ENCODE measurements around the gene ZNF516.

Gene ZNF516

DNA sequence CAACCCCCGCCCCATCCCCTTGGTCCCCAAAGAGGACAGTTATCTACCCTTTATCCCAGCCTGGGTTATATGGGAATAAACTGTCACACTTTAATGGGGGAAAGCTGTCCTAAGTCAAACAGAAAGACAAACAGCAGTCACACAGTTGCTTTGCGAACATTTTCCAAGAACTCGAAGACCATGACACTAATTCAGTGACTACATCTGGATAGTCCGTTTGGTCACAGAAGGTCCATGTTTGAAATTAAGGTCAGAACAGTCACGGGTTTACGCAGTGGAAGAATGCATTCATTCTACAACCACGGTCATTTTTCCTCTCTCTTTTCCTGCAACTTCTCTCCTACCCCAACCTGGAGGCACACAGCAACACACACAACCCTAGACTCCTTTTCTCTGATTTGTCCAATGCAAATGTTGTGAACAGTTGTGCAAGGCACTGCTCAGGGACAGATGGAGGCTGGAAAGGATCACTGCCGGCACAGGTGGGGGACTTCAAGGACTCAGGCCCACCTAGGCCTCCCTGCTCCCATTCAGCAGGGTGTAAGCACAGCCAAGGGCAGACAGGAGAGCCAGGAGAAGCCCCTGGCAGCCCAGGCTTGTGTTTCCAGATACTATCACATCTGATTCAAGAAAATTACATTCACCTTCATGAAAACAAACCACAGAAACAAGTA lies 39.9 kb downstream of the ZNF516 start:
- DNase-seq (ENCODE audit: low read depth in 2 of 2), result no peak

GRCh38 chr18:76454418-76454817 lies 40.6 kb downstream of the ZNF516 start:
- DNase-seq (ENCODE audit: low read depth in 2 of 2), result no peak

DNA sequence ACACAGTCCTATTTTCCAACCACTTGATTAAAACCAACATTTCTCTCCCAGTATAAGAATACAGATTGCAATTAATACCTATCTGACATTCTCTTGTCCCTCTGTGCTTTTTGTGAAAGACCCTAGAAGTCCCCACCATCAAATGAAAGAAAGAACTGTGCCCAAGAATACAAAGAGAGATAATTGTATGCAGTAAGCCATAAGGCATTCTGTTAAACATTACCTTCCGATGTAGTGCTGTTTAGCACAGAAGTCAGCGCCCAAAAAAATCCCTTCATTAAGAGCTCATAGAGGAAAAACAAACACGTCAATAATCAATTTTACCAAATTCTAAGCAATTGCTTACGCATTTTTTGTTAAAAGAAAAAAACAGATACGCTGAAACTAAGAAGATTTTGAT lies 41.1 kb downstream of the ZNF516 start:
- no peak for DNase-seq (ENCODE audit: low read depth in 2 of 2)

- no peak for DNase-seq (ENCODE audit: low read depth in 2 of 2)
Observed at GRCh38 chr18:76453057-76453561, 41.9 kb downstream of the ZNF516 start.

- DNase-seq (ENCODE audit: low read depth in 2 of 2), result no peak
Observed at GRCh38 chr18:76452357-76452756, 42.7 kb downstream of the ZNF516 start.

GRCh38 chr18:76451396-76452331 lies 43.4 kb downstream of the ZNF516 start:
- DNase-seq (ENCODE audit: low read depth in 2 of 2), result no peak

- DNase-seq (ENCODE audit: low read depth in 2 of 2), result no peak
Observed at GRCh38 chr18:76450452-76451395, 44.3 kb downstream of the ZNF516 start.

- DNase-seq (ENCODE audit: low read depth in 2 of 2), result no peak
Observed at GRCh38 chr18:76449111-76449453, 46.0 kb downstream of the ZNF516 start.

DNA sequence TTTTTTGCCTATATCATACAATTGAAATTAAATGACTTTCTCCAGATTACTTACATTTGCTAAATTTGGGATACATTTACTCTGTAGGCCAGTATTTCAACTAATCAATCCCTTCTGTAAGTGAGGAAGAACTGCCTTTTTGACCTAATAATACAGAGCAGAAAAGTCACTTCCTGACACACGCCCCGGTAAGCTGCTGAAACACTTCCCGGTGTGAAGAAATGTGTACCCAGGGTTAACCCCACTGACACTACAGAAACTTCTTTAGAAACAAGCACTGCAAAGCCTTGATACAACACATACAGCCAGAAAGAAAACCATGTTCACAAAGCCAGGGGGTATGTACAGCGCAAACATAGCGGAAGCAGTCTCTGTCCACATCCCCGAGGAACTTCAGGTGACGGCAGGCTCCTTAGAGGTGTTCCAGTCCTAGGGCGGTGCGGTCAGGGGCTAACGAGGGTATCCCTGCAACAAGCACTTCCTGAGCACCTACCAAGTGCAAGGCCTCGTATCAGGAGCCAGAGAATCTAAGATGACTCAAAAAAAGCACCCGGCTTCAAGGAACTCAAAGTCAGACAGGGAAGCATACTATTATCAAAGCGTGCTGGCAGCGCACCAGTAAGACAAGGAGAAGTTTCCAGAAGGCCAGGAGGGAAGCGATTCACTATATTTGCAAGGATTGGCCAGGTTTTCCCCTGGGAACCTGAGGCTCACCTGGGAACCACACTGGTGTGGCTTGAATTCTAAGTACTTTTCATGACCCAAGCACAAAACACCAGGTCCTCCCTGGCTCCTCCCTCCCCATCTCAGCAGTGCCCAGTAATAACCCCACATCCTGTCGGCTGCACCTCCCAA lies 46.6 kb downstream of the ZNF516 start:
- no peak for DNase-seq (ENCODE audit: low read depth in 2 of 2)

GRCh38 chr18:76447258-76447890 lies 47.7 kb downstream of the ZNF516 start:
- no peak for DNase-seq (ENCODE audit: low read depth in 2 of 2)

DNA sequence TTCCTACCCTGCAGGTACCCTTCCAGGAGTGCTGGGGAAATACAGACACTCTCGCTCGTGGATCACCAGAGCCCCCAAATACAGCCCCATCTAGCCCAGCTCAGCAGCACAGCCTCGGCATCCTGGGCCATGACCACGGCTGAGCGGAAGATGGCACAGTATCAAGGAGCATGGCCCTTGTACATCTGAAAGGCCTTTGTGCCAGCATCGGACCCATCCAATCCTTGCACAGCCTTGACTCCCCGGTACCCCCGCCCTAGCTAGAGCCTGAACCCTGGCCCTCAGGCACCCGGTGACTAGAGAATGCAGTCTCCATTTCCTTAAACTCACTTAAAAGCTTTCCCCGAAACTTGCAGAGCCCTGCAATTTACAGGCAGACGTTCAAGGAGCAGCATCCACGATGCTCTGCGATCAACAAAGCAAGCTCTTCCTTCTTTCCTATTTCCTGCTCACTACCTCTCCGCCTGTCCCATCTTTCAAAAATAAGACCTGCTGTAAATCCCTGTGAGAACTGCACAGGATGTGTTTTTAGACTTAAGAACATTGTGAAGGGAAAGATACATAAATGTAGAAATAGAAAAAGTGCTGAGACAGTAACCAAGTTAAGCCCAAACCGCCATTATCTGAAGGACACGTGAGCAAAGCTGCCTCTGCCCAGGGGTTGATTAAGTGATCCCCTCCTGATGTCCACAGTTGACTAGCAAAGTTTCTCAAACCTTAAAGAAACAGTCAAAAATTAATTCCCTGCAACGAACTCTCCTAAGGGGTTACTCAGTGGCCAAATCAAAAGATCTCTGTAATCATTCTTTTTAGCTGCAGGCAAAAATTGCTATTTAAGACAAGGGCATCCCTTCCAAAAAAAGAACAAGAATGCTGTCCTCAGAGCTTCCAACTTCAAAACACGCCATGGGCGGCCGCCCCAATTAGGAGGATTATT lies 48.5 kb downstream of the ZNF516 start:
- DNase-seq (ENCODE audit: low read depth in 2 of 2), result no peak

DNA sequence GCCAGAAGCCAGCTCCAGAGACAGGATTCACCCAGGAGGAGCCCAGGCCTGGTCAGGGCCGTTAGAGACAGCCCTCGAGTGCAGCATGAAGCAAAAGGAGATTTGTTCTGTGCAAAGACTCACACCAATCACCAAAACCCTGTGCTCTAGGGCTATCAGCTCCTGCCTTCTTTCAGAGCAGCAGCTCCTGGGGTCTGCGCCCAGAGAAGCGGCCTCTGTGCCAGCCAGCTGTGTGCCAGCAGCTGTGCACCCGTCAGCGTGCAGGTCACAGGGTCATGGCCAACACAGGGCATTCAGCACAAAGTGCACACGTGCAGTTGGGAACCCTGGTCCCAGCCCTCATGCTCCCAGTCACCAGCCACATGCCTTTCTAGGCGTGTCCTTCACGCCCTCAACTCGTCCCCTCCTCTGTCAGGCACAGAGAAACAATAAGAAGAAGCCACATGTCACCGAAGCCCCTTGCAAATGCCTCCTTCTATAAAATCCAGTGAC lies 49.3 kb downstream of the ZNF516 start:
- no peak for DNase-seq (ENCODE audit: low read depth in 2 of 2)

DNA sequence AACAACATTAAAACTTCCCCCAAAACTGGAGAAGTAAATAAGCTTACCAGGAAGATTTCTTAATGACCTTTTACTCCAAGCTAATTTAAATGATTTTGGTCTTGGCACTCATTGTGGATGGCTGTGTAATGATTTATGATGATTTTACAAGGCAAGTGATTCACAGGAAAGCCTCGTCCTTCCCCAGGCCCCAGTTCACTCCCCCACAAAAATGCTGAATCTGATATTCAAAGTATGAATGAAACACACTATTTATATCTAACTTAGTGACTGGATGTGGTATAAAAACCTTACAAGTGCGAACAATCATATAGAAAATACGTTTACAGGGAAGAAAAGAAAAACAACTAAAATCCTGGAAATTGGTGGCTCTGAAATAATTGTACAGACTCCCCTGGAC lies 49.8 kb downstream of the ZNF516 start:
- no peak for DNase-seq (ENCODE audit: low read depth in 2 of 2)

GRCh38 chr18:76444446-76445105 lies 50.5 kb downstream of the ZNF516 start:
- DNase-seq (ENCODE audit: low read depth in 2 of 2), result no peak

GRCh38 chr18:76443519-76444445 lies 51.3 kb downstream of the ZNF516 start:
- DNase-seq (ENCODE audit: low read depth in 2 of 2), result no peak

GRCh38 chr18:76442413-76443171 lies 52.5 kb downstream of the ZNF516 start:
- DNase-seq (ENCODE audit: low read depth in 2 of 2), result no peak
